ENCODE results near the gene TTLL7.

TTLL7 gene

GRCh38 chr1:83864991-83865390 lies 133.9 kb downstream of the TTLL7 start:
- no peak for DNase-seq (ENCODE audit: low read depth)

- DNase-seq (ENCODE audit: low read depth), result peak; percentile 76
These were observed 138.3 kb downstream of the TTLL7 start for GRCh38 chr1:83860490-83861221.

GRCh38 chr1:83857716-83858115 lies 141.2 kb downstream of the TTLL7 start:
- no peak for DNase-seq (ENCODE audit: low read depth)

GRCh38 chr1:83857103-83857502 lies 141.8 kb downstream of the TTLL7 start:
- no peak for DNase-seq (ENCODE audit: low read depth)

GRCh38 chr1:83856381-83856780 lies 142.6 kb downstream of the TTLL7 start:
- no peak for DNase-seq (ENCODE audit: low read depth)

- no peak for DNase-seq (ENCODE audit: low read depth)
These were observed 144.5 kb downstream of the TTLL7 start for GRCh38 chr1:83854456-83854855.

GRCh38 chr1:83850834-83851233 lies 148.1 kb downstream of the TTLL7 start:
- no peak for DNase-seq (ENCODE audit: low read depth)

- no peak for DNase-seq (ENCODE audit: low read depth)
These were observed 149.5 kb downstream of the TTLL7 start for GRCh38 chr1:83849191-83850061.

- no peak for DNase-seq (ENCODE audit: low read depth)
These were observed 152.8 kb downstream of the TTLL7 start for GRCh38 chr1:83846138-83846537.

GRCh38 chr1:83845437-83846071 lies 153.4 kb downstream of the TTLL7 start:
- DNase-seq (ENCODE audit: low read depth), result no peak

- no peak for DNase-seq (ENCODE audit: low read depth)
These were observed 154.4 kb downstream of the TTLL7 start for GRCh38 chr1:83844546-83844945.

- no peak for DNase-seq (ENCODE audit: low read depth)
These were observed 159.3 kb downstream of the TTLL7 start for GRCh38 chr1:83839566-83840173.

GRCh38 chr1:83838573-83838972 lies 160.4 kb downstream of the TTLL7 start:
- no peak for DNase-seq (ENCODE audit: low read depth)

- DNase-seq (ENCODE audit: low read depth), result no peak
These were observed 162.4 kb downstream of the TTLL7 start for GRCh38 chr1:83836543-83836942.

- DNase-seq (ENCODE audit: low read depth), result no peak
These were observed 164.2 kb downstream of the TTLL7 start for GRCh38 chr1:83834621-83835264.

- no peak for DNase-seq (ENCODE audit: low read depth)
These were observed 166.7 kb downstream of the TTLL7 start for GRCh38 chr1:83832194-83832593.

GRCh38 chr1:83829106-83829505 lies 169.8 kb downstream of the TTLL7 start:
- no peak for DNase-seq (ENCODE audit: low read depth)

- no peak for DNase-seq (ENCODE audit: low read depth)
These were observed 170.5 kb downstream of the TTLL7 start for GRCh38 chr1:83828456-83828855.

- no peak for DNase-seq (ENCODE audit: low read depth)
These were observed 171.2 kb downstream of the TTLL7 start for GRCh38 chr1:83827741-83828140.

GRCh38 chr1:83822208-83822607 lies 176.7 kb downstream of the TTLL7 start:
- no peak for DNase-seq (ENCODE audit: low read depth)

GRCh38 chr1:83819436-83819835 lies 179.5 kb downstream of the TTLL7 start:
- no peak for DNase-seq (ENCODE audit: low read depth)

- DNase-seq (ENCODE audit: low read depth), result no peak
These were observed 180.0 kb downstream of the TTLL7 start for GRCh38 chr1:83818916-83819315.

Measured in activated T-cell treated with anti-CD3 and anti-CD28 coated beads for 1 hour (primary cell).